Right lobe of liver (tissue), 5 donors: ENCODE data around the gene UBXN4. TPM values are rescaled to one million over a fixed set of nuclear protein-coding genes. Genes with fewer than 3 reads are reported as not detected.

Experiments used
- small RNA-seq, 2 experiments: library from RNA; depleted of rRNA; stranded (forward); fragments of <200 nt; gene quantifications; one replicate each; pipeline ENCODE3, GENCODE V24; 2016
- total RNA-seq, 6 experiments: library from RNA; depleted of rRNA in 2 of 6; stranded (reverse); fragments of >200 nt in 2 of 6; fragmentation: NEBNext Ultra II Directional in 3 of 6; extraction: Animal tissue kit (Norgen Biotek cat#: 25700) in 3 of 6; gene quantifications; one replicate each; pipeline versions ENCODE4 v1.1.0 to v1.2.4, GENCODE V29; 2016 to 2023
- donor health status: DM: no; HTN: no; CAD: no.
- donor health status: DM: no; HTN: no; CAD: no.
- donor health status: DM: no; HTN: yes; CAD: no.
- donor health status: DM: no; HTN: yes; CAD: no.

UBXN4 gene
- total RNA-seq, 6 experiments from 2014 or later = 49.4 to 78.2 (median 62.5) TPM

Small RNAs within 50 kb of the gene (small RNA-seq; reads per million reads assigned to genes)
- gene RF00019 = 0 reads per million in 2 experiments

Other genes with a start within 250 kb of the UBXN4 start
- 1 to 10 TPM; 3.3 to 5.6 (median 4.0) TPM for gene ZRANB3, start 210.6 kb upstream of the UBXN4 start, total RNA-seq
- gene R3HDM1, start 210.4 kb upstream of the UBXN4 start, total RNA-seq = 10 to 100 TPM in 4 of 6 experiments, 1 to 10 TPM in 2; 8.0 to 17.8 (median 12.2) TPM
- gene LCT, start 95.3 kb downstream of the UBXN4 start, total RNA-seq = under 1 TPM in 1 of 6 experiments, not detected in 5; 0.12 TPM
- 10 to 100 TPM in 2 of 6 experiments, 1 to 10 TPM in 4; 1.5 to 13.2 (median 4.7) TPM for gene MCM6, start 134.6 kb downstream of the UBXN4 start, total RNA-seq
- gene DARS1, start 243.8 kb downstream of the UBXN4 start, total RNA-seq = 10 to 100 TPM; 19.9 to 49.1 (median 34.8) TPM